GM20431 (cell line): ENCODE results near the gene NKX1-2.

Experiments used
- in situ Hi-C: fragments of 300-500 bp; cut with MseI, MboI; formaldehyde crosslinking; loops from one replicate; pipeline ENCODE4 v1.15.0; 2020; ENCODE audit warnings: low sequenced_read_pairs; ENCODE audit not compliant: unreplicated experiment

The NKX1-2 gene

GRCh38 chr10:124418726-124419501 is 30.9 kb downstream of the NKX1-2 start, which contains the start of gene OAT:
OAT (minus strand) TSS chr10:124418923; CDS start chr10:124412171, 6,752 bp downstream.
- in situ Hi-C loops, result no loop called here

DNA sequence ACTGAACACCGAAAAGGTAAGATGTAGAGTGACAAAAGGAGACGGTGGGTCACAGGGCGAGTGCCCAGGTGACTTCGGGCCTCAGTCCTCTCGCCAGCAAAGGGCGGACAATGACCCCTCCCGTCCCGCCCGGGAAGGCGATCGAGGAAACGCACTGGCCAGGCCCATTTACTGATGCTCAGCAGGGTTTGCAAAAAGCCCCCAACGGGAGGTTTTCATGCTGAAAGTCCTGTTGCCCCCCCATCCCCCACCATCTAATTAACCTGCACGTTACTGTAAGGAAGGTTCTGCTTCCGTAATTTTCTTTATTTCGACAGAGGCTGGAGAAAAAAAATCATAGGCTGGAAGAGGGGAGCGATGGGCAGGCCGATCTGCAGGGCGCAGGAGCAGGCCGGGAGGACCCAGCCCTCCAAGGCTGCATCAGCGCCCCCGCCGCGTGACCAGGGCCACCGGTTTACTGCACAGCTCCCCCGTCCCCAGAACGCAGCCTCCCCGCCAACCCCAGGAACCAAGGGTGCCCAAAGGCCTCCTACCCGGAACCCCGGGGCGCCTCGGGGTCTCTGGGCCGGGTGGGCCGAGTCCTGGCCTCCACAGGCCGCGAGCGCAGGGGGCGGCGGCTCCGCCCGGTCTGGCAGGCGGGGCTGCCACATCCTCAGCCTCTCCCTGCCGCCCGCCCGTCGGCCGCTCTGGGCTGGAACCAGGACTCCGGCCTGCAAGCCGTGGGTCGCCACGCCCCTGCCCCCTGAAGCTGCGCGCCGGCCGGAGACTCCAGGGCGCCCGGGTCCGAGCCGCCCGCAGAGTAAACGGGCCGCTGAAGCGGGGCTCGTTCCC is 31.7 kb downstream of the NKX1-2 start:
- in situ Hi-C loops, result no loop called here

DNA sequence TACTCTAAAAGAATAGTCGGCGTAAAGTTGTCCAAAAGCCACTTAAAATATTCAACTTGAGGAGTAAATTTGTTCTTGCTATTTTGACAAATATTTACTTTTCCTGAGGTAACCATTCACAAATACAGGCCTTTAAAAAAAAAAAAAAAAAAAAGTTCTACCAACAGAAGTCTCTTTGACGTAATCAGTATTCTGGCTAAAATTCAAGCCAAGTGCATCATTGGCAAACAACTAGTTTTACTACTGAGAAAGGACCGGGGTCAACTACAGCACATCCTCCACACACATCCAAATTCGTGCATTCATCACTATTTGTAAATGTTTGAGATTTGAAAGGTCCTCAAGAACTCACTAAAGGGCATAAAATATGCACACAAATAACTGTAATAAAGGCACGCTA is 33.1 kb downstream of the NKX1-2 start:
- in situ Hi-C loops, result no loop called here

DNA sequence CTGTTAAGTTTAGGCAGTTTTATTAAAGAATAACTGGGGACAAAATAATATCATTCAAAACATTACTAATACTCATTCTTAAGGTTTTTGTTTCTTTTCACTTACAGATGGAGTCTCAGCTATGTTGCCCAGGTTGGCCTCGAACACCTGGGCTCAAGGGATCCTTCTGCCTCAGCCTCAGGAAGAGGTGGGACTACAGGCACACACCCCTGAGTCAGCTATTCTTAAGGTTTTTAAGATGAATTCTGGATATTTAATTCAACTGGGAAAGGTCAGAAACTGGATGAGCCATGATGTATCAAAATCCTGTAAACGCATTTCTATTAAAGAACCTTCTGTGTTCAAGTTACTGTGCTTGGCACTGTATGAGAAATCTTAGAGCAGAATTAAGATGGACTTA is 34.6 kb downstream of the NKX1-2 start:
- in situ Hi-C loops, result no loop called here

- in situ Hi-C loops, result no loop called here
Observed at GRCh38 chr10:124414076-124414475, 35.8 kb downstream of the NKX1-2 start.

DNA sequence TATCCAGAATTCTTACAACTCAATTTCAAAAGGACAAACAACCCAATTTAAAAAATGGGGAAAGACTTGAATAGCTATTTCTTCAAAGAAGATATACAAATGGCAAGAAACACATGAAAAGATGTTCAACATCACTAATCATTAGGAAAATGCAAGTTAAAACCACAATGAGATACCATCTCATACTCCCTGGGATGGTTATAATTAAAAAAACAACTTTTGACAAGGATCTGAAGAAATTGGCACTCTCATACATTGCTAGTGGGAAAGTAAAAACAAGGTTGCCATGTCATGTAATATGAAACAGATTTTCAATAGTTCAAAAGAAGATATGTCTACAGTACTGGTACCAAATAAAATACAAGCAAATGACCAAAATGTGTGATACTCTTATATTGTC is 40.1 kb downstream of the NKX1-2 start:
- in situ Hi-C loops, result no loop called here

- in situ Hi-C loops, result no loop called here
Observed at GRCh38 chr10:124408357-124408756, 41.5 kb downstream of the NKX1-2 start.

DNA sequence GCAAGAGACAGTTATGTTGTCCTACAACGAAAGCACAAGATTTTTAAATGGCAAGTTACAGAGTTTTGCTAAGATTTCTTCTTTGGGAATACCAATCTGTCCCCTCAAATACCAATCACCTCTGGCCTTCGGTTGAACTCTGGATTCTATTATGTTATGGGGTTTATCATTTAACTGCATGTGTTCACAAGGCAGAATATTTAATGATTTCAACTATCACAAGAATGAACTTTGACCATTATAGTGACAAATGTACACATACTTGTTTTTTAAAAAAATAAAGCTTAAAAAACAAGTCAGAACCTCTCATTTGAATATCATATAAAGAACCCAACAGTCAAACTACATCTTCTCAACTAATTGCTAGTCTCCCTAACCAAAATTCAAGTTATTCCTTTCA is 42.4 kb downstream of the NKX1-2 start:
- in situ Hi-C loops, result no loop called here

DNA sequence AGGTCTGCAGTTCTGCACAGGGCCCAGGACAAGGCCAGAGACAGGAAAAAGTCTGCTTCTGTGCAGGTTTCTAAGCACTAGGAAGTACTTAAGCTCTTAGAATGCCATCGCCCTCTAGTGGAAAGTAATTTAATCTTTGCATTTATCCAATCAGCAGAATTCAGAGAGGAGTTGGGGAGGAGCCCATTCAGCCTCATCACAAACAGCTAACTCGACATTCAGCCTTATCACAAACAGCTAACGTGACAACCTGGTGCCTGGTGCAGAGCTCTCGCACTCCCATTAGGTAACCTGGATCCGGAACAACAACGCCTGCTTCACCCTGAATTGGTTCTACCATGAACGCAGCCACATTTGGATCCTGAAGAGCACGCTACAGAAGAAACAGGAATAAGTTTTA is 46.3 kb downstream of the NKX1-2 start:
- in situ Hi-C loops, result no loop called here

DNA sequence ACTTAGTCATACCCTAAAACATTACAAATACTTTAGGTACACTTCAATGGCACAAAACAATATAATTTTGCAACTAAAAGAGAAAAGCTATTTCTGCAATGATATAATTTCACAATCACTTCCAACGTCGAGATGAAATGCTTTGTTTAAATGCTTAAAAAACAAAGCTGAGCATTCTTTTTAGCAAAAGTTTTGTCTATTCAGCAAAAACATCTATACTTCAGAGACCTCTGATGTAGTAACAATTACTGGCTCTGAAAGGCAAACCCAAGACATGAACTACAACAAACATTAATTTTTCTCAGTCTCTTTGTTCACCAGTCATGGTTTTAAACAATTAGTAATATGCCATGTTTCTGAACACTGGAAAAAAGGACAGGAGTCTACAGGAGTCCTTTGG is 47.6 kb downstream of the NKX1-2 start:
- in situ Hi-C loops, result no loop called here

- in situ Hi-C loops, result no loop called here
Observed at GRCh38 chr10:124401633-124402032, 48.2 kb downstream of the NKX1-2 start.
